Glomerular visceral epithelial cell (primary cell): ENCODE results near the gene MAP9.
"Not testable (repeated sequence)": the region's sequence is repeated elsewhere in the genome, so short reads cannot be mapped to it uniquely, and the experiment has no call there.

Experiments
- DNase-seq: peaks from one replicate; pipeline ENCODE4 v3.0.0-alpha.2; 2016; ENCODE audit errors: extremely low spot score

Gene MAP9

DNA sequence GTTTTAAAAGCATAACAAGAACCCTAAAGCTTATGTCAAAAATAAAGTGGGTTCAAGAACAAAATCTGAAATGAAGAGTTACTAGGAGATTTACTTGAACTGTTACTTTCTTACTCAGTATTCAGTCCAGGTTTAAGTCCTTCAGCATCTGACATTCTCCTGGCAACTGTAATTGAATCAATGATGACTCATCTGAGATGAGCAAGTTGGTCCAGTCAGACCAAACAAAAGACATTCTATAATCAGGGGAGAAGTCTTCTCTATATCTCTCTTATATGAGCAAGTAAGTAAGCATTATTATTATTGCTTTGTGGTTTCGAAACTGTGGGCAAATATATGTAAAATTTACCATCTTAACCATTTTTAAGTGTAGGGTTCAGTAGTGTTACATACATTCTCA, 34.6 kb downstream of the MAP9 start:
- peak; percentile 20 for DNase-seq

GRCh38 chr4:155339999-155340398, 36.8 kb downstream of the MAP9 start:
- DNase-seq, result no peak

- DNase-seq, result peak; percentile 24
These were observed 37.2 kb downstream of the MAP9 start for GRCh38 chr4:155339588-155339987.

DNA sequence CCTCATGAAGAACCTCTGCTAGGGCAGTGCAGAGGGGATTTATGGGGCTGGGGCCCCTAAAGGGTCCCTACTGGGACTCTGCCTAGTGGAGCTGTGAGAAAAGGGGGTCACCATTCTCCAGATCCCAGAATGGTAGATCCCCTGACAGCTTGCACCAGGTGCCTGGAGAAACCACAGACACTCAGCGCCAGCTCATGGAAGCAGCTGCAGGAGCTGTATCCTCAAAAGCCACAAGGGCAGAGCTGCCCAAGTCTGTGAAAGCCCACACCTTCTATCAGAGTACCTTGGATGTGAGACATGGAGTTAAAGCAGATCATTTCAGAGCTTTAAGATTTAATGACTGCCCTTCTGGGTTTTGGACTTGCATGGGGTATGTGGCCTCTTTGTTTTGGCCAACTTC, 38.6 kb downstream of the MAP9 start:
- DNase-seq, result no peak

DNA sequence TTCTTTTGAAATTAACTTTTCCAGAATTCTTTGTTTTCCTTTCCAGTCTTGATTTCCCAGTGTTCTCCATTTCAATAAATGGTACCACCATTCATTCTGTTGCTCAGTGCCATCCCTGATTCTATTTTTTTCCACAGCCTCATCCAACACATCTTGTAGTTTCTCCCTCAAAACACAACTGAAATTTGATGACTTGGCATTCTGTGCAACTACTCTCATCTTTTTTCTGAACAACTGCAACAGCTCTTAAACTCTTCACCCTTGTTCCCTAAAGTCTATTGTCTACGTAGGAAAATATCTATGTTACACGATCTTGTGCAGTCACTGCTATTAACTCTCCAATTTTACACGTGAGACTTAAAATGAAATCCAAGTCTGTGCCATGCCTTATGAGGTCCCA, 40.5 kb downstream of the MAP9 start:
- no peak for DNase-seq

DNA sequence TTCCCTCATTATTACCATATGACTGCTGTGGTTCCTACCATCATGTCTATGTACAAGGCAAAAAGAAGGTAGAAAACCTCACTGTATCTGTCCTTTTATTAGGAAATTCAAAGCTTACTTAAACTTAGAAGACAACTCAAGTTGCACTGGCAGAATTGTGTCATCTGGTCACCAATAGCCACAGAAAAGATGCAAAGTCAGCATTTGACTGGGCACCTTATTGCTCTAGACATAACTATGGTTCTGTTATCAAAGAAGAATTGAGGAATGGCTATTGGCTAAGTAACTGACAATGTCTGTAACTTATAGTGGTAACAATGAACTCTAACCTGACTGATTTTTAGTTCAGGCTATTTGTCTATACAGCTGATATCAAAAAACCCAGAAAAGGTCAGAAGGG, 45.3 kb downstream of the MAP9 start:
- DNase-seq, result no peak

DNA sequence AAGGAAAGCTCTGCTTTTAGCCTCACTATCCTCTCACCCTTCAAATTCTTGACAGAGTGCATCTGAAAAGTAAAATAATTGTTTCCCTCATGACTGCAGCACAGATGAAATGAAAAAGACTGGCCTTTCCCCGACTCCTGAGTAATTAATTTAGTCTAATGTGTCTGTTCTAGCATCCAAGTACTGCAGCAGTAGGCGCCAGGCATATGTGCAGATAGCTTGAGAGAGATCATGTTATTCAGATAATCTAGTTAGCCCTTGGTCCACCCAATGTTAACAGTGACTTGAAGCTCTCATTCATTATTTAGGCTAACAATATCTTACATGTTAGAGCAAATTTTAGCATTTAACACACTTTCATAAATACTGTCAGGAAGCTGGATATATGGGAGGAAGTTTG, 54.0 kb downstream of the MAP9 start:
- no peak for DNase-seq

DNA sequence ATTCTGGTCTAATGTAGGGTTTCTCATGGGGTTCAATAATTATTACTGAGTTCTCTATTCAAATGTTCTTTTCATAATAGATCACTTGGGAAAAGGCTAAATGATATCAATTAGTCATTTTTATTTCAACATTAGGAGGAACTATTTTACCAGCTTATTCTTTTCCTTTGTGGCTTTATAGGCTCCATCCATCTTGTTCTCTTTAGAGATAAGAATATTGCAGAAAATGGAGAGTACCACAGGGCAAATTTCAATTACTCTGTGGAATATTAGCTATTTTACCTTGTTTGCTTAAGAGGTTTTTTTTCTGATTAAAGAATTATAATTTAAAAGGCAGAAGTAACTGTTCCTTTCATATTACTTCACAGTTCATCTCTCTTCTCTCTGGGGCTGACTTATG, 55.8 kb downstream of the MAP9 start:
- no peak for DNase-seq

DNA sequence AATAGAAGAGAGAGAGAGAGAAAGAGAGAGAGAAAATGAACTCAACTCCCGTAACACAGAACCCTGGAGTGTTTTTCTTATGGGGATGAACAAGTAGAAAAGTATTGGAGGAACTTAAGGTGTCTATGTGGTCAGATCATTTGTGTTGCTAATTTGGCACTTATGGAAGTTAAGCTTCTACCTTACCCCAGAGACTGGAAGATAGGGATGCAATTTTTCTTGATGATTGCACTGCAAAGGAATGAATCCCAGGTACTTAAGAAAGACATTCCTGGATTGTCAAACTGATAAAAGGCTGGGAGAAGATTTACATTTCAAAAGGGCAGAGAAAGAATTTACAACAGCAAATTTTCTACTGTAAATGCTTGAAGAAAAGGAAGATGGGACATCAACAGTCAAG, 57.2 kb downstream of the MAP9 start:
- no peak for DNase-seq

- not testable (repeated sequence) for DNase-seq
These were observed 64.7 kb downstream of the MAP9 start for GRCh38 chr4:155312027-155312426.

- no peak for DNase-seq
These were observed 69.0 kb downstream of the MAP9 start for GRCh38 chr4:155307731-155308277.

GRCh38 chr4:155305619-155306018, 71.1 kb downstream of the MAP9 start:
- no peak for DNase-seq

DNA sequence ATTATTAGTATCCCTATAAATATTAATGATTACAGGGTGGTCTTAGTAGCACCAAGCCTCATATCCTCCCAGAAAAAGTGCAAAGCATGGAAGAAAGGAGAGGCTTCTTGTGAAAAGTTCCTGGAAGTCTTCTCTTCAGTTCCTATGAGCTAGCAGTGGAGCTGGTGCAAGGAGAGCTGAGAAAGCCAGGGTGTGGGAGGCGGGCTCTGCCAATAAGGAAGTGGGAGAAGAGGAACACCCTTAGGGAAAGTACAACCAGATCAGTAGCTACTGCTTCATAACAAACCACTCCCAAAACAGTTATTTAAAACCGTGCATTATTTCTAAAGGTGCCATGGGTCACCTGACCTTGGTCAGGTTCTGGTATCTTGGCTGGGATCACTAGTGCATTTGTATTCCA, 72.4 kb downstream of the MAP9 start:
- DNase-seq, result no peak

DNA sequence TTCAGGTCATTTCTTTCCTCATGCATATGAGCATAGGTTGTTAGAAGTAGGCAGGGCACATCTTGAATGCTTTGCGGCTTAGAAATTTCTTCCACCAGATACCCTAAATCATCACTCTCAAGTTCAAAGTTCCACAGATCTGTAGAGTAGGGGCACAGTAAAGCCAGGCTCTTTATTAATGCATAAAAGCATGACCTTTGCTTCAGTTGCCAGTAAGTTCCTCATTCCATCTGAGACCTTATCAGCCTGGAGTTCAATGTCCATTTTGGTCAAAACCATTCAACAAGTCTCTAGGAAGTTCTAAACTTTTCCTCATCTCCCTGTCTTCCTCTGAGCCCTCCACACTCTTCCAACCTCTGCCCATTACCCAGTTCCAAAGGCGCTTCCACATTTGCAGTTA, 77.7 kb downstream of the MAP9 start:
- DNase-seq, result no peak
